Stimulated activated CD4-positive, alpha-beta T cell treated with anti-CD3 and anti-CD28 coated beads, Interleukin-1b, Interleukin-23, amount 100 ng/mL, for 4 hours (primary cell): ENCODE data around the gene ZNF304.
"Not testable (repeated sequence)": the region's sequence is repeated elsewhere in the genome, so short reads cannot be mapped to it uniquely, and the experiment has no call there.

Experiments used
- DNase-seq, 2 donors: peaks; one replicate each; pipeline ENCODE4 v3.0.0-alpha.2; 2020; ENCODE audit warnings: low read depth in 2 of 2

ZNF304 gene

DNA sequence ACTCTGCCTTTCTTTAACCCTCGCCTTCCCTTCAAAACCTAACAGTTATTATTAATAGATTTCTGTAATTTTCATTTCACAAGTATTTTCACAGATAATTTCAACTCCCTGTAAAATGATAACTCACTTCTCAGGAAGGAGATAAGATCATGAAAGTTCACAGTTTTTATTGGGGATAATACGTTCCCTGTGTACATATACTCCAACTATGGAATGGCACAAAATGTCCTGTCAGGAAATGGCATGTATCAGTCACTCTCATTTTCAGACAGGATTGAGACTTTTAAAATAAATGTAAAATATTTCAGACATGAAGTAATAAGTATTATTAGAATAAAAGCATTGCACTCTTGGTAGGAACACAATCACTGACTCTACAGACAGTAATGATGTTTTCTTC, 11.3 kb downstream of the ZNF304 start:
- DNase-seq: no peak

DNA sequence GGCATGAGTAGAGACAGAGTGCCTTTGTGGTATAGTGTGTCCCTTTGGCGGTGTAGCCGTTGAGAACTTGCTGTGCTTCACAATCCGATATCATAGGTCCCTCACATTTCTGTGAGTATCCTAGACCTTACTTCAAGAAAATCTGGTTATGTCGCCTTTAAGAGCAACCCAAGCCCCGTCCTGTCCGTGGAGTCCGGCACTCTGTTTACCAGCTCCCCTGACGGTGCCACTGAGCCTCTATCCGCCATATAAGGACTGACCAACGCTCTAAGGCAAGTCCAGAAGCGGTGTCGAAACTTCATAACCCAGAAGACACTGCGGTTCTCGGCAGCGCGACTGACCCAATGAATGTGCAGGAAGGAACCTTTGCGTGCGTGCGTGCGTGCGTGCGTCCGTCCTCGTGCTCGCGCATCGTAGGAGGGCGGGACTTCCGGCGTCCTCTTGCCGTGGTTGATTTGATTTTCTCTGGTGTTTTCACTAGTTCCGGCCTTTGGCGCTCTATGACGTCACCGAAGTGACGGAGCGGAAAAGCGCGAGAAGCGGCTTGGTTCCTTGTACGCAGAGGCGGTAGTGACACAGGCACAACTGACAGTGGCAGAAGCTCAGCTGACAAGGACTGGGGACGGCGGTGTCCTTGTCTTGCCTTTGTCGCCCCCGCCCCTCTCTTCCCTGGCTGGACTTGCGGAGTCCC, 12.1 kb downstream of the ZNF304 start, which contains the start of the genes TRAPPC2B and ZNF547:
Gene TRAPPC2B (plus strand): TSS at position 555 of the 691 bp plus-strand sequence. CDS start 1,283 bp downstream, outside the sequence.
Gene ZNF547 (plus strand): TSS at position 555 of the 691 bp plus-strand sequence. CDS start 5,005 bp downstream, outside the sequence.
- DNase-seq: peak; percentile 95 to 96

DNA sequence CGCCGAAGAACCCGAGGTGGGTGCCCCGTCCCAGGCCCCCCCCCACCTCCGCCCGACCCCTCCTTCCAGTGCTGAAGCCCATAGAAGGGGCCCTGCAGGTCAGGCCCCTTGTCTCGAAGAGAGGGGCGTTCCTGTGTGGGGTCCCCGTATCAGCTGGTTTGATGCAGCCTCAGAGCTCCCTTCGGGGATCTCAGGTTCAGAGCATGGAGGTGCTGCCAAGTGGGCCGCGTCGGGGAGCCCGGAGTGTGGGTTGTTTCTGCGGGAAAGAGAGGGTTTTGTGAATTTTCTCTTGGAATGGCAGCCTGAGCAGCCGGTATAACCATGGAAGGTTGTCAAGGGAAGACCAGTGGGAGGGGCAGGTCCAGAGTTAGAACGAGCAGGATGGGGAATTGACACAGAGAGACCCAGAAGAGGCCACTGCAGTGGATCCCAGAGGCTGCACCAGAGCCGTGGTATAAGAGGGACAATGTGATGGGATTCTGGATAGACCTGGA, 12.7 kb downstream of the ZNF304 start:
- no peak for DNase-seq

DNA sequence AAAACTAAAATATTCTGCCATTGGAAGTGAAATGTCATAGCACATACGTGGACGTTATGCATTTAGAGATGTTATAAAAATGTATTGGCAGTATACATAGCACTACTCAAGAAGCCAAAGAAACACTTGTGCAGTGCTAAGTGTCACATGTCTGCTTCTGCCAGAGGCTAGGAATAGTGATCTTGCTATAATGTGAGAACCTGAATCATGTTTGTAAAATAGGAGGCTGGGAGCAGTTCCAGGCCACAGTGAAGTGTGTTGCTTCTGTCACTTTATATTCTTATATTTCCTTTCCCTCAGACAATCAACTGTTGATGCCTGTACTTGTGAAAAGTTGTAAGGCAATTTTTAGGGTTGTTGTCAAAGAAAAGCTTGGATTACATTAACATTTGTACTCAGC, 15.7 kb downstream of the ZNF304 start:
- no peak for DNase-seq

DNA sequence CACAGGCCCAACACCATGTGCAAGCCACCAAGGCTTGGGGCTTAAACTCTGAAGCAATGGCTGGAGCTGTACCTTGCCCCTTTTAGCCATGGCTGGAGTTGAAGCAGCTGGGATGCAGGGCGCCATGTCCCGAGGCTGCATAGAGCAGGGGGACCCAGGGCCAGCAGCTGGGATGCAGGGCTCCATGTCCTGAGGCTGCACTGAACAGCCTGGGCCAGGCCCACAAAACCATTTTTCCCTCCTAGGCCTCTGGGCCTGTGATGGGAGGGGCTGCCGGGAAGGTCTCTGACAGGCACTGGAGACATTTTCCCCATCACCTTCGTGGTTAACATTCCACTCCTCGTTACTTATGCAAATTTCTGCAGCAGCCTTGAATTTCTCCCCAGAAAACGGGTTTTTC, 23.1 kb downstream of the ZNF304 start:
- DNase-seq: no peak

DNA sequence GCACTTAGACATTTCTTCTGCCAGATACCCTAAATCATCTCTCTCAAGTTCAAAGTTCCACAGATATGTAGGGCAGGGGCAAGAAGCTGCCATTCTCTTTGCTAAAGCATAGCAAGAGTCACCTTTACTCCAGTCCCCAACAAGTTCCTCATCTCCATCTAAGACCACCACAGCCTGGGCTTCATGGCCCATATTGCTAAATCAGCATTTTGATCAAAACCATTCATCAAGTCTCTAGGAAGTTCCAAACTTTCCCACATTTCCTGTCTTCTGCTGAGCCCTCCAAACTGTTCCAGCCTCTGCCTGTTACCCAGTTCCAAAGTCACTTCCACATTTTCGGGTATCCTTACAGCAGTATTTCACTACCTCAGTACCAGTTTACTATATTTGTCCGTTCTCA, 23.6 kb downstream of the ZNF304 start:
- DNase-seq: not testable (repeated sequence)

DNA sequence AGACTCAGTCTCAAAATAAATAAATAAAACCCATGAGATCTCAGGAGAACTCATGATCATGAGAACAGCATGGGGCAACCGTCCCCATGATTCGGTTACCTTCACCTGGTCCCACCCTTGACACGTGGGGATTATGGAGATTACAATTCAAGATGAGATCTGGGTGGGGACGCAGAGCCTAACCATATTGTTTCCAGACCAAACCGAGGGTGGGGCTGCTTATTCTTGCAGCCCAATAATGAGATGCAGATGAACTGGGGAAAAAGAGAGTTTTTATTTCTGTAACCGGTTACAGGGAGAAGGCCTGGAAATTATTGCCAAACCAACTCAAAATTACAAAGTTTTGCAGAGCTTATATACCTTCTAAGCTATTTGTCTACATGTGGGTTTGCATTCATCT, 25.1 kb downstream of the ZNF304 start:
- DNase-seq: no peak

DNA sequence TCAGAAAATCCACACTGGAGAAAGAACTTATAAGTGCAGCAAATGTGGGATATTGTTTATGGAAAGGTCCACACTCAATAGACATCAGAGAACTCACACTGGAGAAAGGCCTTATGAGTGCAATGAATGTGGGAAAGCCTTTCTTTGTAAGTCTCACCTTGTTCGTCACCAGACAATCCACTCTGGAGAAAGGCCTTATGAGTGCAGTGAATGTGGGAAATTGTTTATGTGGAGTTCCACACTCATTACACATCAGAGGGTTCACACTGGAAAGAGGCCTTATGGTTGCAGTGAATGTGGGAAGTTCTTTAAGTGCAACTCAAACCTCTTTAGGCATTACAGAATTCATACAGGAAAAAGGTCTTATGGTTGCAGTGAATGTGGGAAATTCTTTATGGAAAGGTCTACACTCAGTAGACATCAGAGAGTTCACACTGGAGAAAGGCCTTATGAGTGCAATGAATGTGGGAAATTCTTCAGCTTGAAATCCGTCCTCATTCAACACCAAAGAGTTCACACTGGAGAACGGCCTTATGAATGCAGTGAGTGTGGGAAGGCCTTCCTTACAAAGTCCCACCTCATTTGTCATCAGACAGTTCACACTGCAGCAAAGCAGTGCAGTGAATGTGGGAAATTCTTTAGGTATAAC, 26.6 kb downstream of the ZNF304 start:
- DNase-seq: no peak

DNA sequence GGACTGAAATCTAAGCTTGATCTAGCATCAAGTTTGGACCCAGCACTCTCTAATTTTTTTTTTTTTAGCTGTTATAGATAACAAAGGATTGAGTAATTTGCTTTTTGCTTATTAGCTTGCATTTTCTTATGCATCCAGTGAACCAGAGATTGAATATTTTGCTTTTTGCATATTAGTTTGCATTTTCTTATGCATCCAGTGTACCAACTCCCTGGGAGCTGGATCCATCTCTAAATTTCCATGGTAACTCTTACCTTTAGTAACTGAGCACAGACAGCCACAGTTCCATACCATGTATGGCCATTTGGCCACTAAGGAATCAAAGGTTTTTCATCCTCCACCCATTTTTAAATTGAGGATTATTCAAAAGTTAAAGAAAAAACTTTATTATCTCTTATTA, 29.9 kb downstream of the ZNF304 start:
- no peak for DNase-seq

DNA sequence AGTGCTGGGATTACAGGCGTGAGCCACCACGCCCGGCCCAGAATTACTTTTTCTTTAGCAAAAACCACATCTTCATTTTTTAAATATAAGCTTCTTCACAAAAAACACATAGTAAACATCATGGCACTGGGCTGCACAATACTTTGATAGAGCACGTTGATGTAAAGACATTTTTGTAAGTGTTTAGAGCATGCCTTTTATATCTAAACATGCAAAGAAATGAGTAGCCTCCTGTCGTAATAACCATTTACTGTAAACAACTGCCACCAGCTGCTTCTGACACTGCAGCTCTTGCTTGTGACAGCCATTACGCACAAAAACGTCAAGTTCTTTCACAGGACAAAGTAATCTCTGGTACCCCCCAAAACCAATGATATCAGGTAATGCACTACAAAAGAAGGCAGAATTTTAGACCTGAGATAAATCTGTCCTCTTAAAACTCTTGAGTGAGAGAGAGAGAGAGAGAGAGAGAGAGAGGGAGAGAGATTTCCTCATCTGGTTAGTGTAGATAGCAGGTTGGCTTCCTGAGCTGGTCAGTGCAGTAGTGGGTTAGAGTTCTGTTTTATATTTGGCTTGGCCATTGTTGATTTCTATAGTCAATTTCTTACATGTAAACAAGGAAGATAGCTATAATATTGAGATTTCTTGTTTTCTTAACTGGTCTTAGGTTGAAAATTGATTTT, 31.9 kb downstream of the ZNF304 start:
- no peak for DNase-seq

DNA sequence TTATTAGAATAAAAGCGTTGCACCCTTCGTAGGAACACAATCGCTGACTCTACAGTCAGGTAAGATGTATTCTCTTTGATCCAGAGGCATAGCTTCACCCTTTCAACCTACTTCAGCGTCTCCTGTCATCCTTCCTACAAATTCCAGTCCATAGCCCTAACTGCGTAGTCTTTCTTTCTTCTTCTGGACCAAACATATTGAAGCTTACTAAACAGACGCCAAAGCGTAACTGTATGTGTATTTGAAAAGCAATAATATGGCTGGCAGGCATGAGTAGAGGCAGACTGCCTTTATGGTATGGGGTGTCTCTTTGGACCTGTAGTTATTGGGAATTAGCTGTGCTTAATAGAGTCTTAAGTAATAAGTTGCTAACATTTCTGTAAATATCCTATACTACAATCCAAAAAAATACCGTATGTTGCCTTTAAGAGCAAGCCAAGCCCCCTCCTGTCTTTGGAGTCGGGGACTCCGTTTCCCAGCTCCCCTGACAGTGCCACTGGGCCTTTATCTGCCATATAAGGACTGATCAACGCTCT, 38.2 kb downstream of the ZNF304 start:
- DNase-seq: no peak

DNA sequence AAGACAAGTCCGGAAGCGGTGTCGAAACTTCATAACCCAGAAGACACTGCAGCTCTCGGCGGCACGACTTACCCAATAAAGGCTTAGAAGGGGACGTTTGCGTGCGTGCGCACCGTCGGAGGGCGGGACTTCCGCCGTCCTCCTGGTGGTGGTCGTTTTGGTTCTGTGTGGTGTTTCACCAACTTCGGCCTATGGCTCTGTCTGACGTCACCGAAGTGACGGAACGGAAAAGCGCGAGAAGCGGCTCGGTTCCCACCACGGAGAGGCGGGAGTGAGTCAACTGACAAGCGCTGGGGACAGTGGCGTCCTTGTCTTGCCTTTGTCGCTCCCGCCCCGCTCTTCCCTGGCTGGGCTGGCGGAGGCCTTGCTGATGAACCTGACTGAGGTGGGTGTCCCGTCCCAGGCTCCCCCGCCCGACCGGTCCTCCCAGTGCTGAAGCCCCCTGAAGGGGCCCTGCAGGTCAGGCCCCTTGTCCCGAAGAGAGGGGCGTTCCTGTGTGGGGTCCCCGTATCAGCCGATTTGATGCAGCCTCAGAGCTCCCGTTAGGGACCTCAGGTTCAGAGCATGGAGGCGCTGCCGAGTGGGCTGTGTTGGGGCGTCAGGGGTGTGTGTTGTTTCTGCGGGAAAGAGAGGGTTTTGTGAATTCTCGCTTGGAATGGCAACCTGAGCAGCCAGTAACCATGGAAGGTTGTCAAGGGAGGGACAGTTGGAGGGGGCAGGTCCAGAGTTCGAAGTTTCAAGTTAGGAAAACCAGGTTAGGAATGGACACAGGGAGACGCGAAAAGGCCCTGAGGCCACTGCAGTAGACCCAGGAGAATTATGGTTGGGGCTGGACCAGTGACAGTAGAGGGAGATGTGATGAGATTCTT, 38.9 kb downstream of the ZNF304 start, which contains the start of gene ZNF548:
Gene ZNF548 (plus strand): TSS at position 125 of the 869 bp plus-strand sequence. CDS start 246 bp downstream, at position 371.
- DNase-seq: peak; percentile 92 to 95

DNA sequence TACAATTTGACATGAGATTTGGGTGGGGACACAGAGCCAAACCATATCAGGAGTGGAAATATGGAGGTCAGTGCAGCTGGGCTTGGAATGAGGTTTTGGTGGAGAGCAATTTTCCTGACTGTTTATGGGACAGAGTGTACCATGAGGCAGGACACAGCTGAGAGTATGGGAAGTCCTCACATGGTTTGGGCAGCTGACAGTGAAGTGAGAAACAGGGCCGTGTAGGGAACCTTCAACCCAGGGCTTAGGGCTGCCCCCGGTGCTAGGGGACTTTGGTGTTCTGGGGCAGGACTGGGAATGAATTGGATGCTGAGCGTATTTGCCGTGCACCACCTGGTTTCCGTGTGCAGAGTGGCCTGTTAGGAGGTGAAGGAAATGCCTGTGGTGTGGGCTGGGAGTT, 44.6 kb downstream of the ZNF304 start:
- no peak for DNase-seq

DNA sequence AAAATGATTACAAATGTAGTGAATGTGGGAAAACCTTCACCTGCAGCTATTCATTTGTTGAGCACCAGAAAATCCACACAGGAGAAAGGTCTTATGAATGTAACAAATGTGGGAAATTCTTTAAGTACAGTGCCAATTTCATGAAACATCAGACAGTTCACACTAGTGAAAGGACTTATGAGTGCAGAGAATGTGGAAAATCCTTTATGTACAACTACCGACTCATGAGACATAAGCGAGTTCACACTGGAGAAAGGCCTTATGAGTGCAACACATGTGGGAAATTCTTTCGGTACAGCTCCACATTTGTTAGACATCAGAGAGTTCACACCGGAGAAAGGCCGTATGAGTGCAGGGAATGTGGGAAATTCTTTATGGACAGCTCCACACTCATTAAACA, 47.8 kb downstream of the ZNF304 start:
- no peak for DNase-seq

DNA sequence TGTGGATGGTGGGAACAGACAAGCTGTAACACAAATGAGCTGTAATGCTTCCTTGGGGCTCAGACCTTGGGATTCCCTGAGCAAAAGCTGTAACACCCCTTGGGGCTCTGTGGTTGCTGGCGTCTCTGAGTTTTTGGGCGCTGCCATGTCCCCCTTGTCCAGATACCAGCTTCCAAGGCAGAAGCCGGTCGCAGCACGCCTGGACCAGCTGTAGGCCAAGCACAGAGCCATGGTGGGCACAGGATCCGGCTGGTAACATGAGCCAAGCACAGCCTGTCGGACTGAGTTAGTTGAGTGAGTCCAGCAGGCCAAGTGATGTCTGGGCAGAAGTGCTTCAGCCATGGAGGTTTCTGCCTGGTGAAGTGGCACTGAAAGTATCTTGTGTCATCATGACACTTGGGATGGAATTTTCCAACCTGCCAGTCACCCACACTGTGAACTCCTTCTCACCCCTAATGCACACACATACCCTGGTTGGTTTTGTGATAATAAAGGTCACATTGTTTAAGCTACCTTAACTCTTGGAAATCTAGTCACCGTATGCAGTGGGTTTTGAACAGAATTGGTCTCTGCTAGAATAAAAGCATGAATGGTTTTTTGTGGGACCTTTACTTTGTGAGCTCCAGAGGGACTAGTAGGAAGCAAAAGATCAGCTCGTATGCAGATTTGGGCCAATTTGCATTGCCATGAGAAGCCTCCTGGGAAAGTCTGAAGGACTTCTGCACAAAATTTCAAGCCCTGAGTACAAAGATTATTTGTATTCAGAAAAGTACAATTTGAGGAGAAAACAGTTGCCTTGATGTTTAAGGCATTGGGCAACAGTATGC, 52.9 kb downstream of the ZNF304 start:
- DNase-seq: no peak

DNA sequence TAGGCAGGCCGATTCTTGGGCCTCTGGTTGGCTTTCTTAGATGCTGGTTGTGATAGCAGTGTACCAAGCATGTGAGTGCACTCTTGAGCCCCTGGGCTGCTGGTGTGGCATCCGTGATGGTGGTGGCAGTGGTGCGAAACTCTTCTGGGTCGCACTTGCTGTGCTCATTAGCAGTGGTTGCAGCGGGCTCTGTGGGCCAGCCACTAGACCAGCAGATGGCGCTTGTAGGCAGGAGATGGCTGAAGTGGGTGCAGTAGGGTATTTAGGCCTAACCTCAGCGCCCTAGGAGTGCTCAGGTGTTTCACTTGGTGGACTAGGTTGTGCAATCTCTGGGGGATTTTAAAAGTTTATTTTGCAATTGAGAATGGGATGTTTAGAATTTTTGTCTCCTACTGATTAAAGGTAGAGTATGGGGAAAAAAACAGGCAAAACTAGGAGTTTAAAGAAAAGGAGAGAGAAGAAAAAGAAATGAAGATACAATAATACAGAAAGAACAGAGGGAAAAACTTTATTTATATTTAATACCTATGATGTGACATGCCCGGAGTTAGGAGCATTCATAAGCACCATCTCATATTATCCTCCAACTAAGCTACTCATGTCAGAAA, 55.5 kb downstream of the ZNF304 start:
- DNase-seq: peak; percentile 55 to 63
